Measurements from ENCODE around the gene IRF8. TPM values are rescaled to one million over a fixed set of nuclear protein-coding genes. Genes with fewer than 3 reads are reported as not detected.
"Not testable (repeated sequence)": the region's sequence is repeated elsewhere in the genome, so short reads cannot be mapped to it uniquely, and the experiment has no call there.

IRF8 gene
- total RNA-seq, 1 donor from 2014 or later, result 16.9 TPM

DNA sequence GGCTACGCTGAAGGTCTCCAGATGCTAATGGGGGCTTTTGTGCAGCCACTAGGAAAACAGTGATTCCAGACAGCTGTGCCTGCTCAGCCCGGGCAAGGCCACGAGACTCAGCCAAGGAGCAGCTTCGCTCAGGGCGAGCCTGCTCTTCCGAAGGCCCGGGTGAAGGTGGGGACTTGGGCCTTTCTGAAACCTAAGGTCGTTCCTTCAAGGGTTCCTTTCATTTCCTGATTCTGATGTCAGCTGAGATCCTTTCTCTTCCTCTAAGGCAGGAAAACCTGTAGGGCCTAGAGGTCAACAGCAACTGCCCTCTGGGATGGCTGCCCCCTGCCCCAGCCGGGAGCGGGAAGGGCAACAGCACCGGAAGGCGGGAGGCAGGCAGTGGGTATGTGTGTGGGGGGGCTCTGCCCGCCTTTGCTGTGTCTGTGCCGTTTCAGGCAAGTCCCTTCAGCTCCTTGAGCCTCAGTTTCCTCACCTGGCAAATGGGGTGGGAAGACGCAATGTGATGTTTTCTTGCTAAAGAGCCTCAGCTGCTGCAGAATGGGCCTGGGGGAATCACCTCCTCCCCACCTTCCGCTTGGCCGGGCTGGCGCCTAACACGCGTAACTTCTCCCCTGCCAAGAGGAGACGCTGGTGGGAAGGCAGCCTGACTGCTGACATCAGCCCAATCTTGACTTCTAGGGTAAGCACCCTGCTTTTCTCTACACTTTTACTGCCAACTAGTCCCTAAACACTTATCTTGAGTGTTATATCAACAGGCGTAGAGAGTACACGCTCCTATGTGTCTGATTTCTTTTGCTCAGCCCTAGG is 32.8 kb downstream of the IRF8 start:
- intact Hi-C loops (cut with micrococcal nuclease), result no loop called here

DNA sequence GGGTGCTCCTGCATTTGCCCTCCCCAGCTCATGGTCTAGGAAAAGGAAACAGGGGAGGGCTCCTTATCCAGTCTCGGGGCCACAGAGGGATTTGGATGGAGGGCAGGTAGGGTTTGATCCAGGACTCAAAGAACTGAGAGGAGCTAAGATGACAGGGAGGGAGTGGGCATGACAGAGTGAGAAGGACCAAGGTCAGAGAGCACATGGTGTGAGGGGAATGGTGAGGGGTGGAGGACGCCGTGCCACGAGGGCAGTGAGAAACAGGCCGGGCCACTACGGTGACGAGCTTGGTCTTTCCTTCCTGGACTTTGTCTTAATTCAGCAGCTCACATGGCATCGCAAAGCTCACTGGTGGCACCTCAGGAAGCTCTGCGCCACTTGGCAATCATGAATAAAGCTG is 35.2 kb downstream of the IRF8 start:
- intact Hi-C loops (cut with micrococcal nuclease), result no loop called here

DNA sequence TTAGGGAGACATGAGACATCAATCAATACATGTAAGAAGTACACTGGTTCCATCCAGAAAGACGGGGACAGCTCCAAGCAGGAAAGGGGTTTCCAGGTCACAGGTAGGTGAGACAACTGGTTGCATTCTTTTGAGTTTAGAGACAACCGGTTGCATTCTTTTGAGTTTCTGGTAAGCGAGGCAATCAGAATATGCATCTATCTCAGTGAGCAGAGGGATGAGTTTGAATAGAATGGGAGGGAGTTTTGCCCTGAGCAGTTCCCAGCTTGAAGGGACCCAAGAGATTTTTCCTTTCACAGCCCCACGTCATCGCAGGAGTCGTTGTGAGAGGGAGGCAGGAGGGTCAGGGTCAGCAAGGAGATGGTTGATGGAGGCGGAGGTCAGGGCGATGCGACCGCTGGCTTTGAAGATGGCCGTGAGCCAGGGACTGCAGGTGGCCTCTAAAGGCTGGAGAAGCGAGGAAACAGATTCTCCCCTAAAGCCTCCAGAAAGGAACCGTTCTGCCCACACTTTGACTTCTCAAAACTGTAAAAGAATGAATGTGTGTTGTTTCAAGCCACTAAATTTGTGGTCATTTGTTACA is 36.5 kb downstream of the IRF8 start:
- intact Hi-C loops (cut with micrococcal nuclease), result loop anchor here (5.0 kb wide), 1 partner anchor 378 kb away; no protein-coding TSS in a partner anchor

DNA sequence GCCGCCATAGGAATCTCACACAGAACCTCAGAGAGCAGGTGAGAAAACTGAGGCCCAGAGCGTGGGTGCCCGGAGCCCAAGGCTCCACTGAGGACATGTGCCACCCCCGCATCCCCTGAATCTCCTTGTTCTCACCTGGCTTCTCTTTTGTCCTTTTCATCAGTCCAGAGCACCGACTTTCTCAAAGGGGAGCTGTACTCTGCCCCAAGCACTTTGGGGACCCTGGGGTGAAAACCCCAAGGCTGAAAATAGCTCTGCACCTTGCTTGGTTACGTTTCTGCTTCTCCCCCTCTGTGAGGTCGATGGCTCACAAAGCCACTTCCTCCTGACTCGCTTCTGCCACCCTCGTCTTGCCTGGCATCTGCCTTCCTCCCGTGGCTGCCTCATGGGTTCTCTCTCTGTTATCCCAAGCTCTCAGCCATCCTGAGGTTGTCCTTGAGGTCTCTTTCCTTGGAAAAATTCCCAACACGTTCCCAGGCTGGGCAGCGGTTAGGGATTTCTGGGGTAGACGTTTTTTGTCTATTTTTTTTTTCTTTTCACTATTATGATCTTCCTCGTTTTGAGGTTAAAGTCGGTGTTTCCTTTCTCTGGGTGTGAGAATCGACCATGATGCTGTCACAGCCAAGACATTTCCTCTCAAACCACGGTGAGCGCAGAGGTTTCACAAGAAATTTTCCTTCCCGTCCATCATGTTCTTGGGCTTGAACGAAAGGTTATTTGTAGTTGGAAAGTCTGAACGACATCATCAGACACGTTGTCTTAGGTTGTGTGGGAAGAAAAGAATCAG is 37.2 kb downstream of the IRF8 start:
- intact Hi-C loops (cut with micrococcal nuclease), result loop anchor here (1.0 to 5.0 kb wide), 5 partner anchors 34 to 379 kb away; partner anchors contain the start of genes COX4I1 and EMC8

DNA sequence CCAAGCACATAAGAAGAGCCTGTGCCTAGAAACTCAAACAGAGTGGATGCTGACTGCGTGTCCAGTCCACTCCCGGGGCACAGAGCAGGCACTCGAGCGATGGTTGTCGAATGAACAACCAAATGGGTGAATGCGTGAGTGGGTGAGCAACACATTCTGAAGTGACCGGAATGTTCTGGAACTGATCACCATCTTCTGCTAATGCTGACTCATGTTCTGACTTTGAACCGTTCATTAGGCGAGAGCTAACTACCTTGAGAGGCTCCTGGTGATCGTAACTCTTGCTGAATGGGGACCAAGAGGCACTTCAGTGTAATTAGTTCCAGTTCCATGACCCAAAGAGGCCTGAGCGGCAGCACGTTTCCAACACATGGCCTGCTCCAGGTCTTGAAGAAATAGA is 37.9 kb downstream of the IRF8 start:
- intact Hi-C loops (cut with micrococcal nuclease), result loop anchor here (1.0 to 5.0 kb wide), 5 partner anchors 35 to 380 kb away; partner anchors contain the start of genes COX4I1 and EMC8

DNA sequence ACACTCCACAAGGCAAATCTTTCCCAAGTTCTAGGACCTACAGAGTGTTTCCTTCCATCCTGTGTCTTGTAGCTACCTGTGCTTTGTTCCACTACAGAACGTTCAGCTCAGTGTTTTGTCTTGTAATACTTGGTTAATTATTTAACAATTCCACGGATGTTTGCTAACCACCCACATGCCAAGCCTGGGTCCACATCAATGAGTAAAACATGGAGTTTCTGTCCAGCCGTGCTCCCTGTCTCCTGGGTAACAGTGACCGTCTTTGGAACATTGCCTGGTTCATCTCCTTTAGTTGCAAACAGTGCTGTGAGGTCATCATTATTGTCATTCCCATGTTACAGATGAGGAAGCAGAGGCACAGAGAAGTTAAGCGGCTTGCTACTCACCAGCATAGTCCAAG is 41.3 kb downstream of the IRF8 start:
- intact Hi-C loops (cut with micrococcal nuclease), result no loop called here

DNA sequence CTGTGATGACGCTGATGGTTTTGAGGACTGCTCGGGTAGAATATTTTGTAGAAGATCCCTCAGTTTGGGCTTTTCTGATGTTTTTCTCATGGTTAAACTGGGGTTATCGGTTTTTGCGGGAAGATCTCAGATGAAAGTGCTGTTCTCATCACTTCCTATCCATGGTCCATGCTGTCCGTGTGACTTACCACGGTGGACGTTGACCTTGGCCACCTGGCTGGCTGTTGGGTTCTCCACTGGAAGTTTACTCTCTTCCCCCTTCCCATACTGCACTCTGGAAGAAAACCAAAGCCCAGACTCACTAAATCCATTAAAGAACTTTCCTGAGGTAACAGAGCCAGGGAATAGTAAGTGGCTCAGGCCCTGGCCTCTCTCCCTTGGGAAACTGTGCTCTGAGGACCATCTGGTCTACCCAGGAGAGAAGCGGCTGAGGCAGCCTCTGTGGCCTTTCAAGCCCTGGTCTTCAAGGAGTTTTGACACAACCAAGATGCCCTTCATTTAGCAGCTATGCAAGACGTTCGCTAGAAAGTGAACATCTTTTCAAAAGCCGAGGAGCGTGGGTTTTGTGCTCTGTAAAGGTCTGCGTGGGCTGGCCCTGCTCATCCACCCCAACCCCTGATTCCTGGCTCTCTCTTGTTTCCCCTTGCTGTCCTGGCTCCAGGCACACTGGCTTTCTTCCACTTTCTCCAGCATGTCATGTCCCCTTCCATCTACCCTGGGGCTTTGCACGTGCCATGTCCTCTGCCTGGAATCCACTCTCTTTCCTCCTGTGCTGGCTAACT is 43.1 kb downstream of the IRF8 start:
- intact Hi-C loops (cut with micrococcal nuclease), result no loop called here

DNA sequence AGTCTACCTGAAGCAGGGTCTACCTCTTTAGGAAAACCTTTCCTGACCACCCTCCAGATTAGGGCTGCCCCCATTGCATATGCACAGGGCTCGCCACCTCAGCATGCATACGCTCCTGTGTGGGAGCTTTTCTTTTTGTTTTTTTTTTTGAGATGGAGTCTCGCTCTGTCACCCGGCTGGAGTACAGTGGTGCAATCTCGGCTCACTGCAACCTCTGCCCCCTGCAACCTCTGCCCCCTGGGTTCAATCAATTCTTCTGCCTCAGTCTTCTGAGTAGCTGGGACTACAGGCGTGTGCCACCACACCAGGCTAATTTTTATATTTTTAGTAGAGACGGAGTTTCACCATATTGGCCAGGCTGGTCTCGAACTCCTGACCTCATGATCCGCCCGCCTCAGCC is 43.7 kb downstream of the IRF8 start:
- intact Hi-C loops (cut with micrococcal nuclease), result not testable (repeated sequence)

DNA sequence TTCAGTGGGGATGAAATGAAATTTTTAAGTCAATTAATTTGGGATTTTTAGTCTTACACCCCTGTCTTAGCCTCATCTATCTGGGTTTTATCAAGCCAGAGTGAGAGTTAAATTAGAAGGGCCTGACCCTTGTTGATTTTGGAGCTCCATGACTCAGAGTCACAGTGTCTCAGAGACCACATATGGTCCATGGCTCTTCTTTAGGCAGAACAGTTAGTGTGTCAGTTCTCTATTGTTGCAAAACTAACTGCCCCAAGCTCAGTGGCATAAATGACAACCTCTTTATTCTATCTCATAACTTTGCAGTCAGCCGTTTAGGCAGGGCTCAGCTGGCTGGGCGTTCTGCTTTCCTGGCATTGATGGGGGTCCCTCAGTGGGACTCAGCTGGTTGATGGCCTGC is 44.7 kb downstream of the IRF8 start:
- intact Hi-C loops (cut with micrococcal nuclease), result no loop called here

DNA sequence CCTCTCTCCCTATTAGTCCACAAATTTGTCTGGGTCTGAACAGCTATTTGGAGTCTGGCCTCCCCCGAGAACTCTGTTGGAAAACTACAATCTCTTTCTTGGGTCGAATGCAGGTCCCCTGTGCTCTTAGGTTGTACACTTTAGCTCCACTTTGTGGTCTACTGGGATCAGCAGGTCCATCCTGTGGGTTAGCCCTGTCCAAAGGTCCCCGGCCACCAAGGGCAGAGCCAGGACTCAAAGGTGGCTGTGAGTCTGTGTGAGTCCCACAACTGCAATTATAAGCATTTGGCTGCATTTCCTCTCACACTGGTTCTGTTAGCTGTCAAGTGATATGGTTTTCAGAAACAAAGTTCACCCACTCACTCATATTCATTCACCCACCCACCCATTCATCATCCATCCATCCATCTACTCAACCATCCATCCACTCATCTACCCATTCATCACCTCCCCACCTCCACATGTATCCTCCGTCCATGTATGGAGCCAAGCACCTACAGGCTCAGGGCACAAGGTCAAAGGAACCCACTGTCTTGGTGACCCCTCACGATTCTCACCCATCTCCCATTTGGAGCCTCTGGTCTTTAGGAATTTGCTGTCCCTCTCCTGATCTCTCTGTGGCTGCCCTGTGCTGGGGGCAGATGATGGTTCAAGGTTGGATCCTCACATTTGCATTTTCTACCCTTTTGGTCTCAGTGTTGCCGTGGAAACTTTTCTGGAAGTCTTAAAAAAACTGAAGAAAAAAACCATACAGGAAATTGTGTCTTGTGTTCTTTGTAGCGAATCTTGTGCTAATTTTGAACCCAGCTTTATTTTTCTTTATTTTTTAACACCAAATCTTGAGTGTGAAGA is 45.8 kb downstream of the IRF8 start:
- intact Hi-C loops (cut with micrococcal nuclease), result no loop called here

DNA sequence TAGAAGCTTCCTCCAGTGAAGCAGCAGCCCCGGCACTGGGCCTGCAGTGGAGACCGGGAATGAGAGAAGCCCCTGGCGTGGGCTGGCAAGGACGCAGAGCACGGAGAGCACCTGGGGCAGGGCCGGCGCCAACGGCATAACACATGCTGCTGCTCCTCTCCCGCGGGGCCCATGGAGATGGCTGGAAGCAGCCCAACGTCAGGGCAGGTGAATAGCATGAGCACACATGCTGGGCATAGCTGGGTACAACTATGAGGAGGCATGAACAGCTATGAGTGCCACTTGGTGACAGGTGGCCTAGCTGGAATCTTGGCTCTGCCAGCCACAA is 46.4 kb downstream of the IRF8 start:
- intact Hi-C loops (cut with micrococcal nuclease), result no loop called here

DNA sequence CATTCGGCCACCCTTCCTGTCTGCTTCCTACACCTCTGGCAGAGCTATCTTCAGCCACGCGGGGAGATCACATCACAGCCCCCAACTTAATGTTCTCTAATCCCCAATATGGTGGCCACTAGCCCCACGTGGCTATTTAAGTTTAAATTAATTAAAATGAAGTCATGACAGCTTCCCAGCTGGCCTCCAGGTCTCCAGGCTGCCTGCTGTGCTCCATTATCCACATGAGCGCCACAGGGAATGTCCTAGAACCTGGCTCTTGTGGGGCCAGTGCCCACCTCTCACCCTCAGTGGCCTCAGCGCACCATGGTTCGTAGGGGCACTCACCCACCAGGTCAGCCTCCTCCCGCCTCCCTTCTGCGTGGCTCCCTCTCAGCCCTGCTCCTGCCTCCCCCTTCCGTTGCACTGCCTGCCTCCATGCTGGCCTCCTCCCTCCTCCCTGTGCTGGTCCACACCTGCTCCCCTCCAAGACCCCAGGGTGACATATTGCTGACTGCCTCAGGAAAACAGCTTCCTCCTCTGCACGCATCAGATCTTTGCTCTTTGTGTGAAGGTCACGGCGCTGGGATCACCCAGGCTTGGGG is 47.7 kb downstream of the IRF8 start:
- intact Hi-C loops (cut with micrococcal nuclease), result no loop called here

DNA sequence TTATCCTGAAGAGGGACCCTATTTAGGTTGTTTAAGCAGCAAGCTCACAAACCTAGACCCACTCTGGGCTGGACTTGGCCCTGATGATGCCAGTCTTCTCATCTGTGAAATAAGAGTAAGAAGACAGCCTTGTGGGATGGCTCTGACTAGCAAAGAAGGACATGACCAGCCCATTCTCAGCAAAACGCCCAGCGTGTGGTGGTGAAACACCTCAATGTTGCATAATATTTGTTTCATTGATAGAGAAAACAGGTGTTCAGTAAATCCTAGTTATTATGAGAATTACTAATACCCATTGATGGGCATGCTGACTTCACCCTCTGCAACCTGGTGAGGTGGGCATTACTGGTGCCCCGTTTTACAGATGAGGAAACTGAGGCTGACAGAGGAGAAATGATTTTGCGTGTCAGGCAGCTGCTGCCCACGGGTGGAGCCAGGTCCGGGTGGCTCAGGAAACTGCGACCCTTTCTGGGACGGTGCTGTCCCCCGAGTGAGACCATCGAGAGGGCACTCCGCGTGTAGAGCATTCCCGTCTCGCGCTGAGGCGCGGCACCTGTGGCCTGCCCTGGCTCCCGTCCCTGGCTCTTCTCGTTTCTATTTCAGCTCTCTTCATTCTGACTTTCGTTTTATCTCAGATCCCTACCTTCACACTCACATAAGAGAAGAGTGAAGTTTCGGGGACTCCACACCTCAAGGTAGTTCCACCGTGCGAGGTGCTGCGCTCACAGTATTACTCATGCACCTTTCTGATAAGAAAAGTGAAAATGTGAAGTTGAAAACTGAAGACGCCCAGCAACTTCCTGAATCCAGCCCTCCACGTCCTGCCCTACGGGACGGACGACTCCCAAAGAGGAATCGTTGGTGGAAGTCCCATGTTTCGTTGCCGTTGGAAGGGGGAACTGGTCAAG is 48.5 kb downstream of the IRF8 start:
- intact Hi-C loops (cut with micrococcal nuclease), result no loop called here

DNA sequence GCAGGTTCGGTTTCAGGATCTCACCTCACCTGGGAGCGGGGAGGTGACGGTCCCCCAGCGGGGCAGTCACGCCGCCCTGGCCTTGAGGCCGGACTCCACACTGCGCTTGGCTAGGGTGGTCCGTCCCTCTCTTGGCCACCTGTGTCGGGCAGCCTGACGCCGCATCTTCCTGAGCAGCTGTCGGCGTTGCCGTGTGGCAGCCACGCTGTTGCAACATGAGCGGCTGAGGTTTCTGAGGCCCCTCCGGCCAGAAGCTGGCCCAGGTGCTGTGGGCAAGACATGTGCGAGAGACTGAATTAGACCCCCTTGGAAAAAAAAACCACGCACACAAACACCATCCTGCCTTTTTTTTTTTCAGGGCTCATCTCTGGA is 49.2 kb downstream of the IRF8 start:
- intact Hi-C loops (cut with micrococcal nuclease), result no loop called here

DNA sequence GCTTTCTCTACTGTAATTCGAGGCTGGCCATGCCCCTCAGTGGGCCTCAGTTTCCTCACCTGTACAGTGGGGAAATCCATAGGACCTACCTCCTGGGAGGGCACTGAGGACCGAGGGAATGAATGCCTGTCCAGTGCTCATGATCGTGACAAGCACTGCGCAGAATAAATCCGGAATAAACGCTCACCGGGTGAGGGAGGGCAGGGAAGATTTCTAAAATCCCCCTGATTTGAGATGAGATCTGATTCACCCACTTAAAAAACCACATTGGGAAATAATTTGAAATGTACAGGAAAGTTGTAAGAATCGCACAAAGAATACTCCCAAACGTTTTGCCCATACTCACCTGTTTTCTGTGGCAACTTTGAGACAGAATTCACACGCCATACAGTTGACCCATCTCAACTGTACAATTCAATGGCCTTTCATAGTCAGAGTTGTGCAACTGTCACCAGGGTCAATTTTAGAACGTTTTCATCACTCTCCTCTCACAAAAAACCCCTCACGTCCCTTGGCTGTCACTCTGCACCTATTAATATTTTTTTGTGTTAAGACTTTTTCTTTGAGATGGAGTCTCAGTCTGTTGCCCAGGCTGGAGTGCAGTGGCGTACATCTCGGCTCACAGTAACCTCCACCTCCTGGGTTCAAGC is 49.8 kb downstream of the IRF8 start:
- intact Hi-C loops (cut with micrococcal nuclease), result no loop called here

DNA sequence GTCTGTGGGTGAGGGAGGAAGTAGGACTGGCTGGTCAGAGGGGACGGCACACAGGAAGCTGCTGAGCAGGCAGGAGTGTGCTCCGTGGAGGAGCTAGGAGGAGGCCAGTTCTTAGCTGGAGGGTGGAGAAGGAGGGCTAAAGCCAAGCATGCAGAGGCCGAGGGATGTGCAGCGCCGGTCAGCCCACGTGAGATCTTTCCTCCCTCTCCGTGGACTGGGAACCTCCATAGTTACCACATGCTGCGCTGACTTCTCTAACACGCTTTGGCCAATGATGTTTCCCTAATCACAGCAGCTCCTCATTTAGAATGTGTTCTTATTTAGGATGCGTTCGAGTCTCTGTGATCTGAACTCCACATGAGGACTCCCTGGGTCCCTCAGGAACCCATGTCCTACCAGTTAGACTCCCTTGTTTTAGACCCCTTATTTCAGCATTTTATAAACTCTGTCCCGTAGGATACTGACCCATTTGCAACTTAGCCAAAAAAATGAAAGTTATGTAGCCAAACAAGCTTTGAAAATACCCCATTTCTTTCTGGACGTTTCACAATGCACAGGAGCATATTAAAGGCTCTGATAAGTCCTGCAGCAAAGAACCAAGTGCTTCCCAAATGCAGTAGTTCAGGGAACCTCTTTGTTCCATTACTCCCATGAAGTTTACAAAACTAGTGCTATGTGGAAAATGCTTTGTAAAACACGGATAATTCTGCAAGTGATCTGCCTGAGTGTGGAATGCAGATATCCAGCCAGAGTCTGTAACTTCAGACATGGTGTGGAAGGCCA is 51.4 kb downstream of the IRF8 start:
- intact Hi-C loops (cut with micrococcal nuclease), result no loop called here

DNA sequence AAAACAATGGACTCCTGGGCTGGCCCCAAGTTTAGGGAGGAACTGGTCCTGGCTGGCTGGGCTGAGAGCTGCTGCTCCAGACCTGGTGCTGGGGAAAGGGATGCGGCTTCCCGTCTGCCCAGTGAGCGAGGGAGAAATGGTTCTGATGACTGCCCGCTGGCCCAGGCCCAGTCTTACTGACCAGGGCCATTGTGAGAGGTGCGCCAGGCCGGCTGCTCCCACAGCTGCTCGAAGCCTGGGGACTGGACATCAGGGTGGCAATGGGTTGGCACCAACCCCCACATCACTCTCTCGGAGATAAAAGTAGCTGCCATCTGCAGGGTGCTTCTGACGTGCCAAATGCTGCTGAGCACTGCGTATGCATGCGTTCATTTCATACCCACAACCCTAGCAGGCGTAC is 53.2 kb downstream of the IRF8 start:
- intact Hi-C loops (cut with micrococcal nuclease), result no loop called here

DNA sequence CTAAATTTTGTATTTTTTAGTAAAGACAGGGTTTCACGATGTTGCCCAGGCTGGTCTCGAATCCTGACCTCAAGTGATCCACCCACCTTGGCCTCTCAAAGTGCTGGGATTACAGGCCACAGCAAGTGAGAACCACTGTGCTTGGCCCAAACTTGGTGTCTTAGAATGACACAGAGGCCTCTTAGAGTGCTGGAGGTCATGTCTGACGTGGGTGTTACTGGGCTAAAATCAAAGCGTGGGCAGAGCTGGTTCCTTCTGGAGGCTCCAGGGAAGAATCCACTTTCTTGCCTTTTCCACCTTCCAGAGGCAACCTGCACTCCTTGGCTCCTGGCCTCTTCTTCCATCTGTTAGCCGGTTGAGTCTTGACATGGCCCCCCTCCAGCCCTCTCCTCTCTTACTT is 53.8 kb downstream of the IRF8 start:
- intact Hi-C loops (cut with micrococcal nuclease), result no loop called here

Data from T-helper 1 cell treated with Interleukin-12 subunit alpha and Interleukin-12 subunit beta and Interleukin-4 antibody, amounts not matched to agents 30 ng/mL and 1 ng/mL, for 36 hours (primary cell).